Gastrocnemius medialis (tissue), 4 donors: ENCODE measurements around the gene ZFAND6. TPM values are rescaled to one million over a fixed set of nuclear protein-coding genes. Genes with fewer than 3 reads are reported as not detected.
"Not testable (repeated sequence)": the region's sequence is repeated elsewhere in the genome, so short reads cannot be mapped to it uniquely, and the experiment has no call there.

Experiments used
- ATAC-seq, 2 donors: fragments of 150-250 bp; one replicate each; pipeline ENCODE4 v1.9.1; 2016
- DNase-seq, 2 donors: peaks; one replicate each; pipeline ENCODE4 v3.0.0-alpha.2; 2019
- H3K27ac ChIP-seq, 4 donors: fragments of 200-600 bp; sonication (generic); 1 replicate in 1 of 4; 2 replicates in 3 of 4; pipeline ENCODE4 v1.5.1; 2016 to 2018; ENCODE audit warnings: mild to moderate bottlenecking in 2 of 4, moderate library complexity in 1 of 4
- H3K27me3 ChIP-seq, 3 donors: fragments of 200-600 bp; sonication (generic) in 2 of 3; 1 replicate in 1 of 3; 2 replicates in 2 of 3; pipeline versions ENCODE4 v1.5.1 to v1.6.0; 2016 to 2019; ENCODE audit warnings: mild to moderate bottlenecking in 1 of 3, moderate library complexity in 1 of 3
- H3K36me3 ChIP-seq, 2 donors: fragments of 200-600 bp; sonication (generic) in 1 of 2; one replicate each; pipeline ENCODE4 v1.5.1; 2017 to 2018
- H3K4me1 ChIP-seq, 2 donors: fragments of 200-600 bp; sonication (generic) in 1 of 2; one replicate each; pipeline ENCODE4 v1.5.1; 2016 to 2017; ENCODE audit warnings: mild to moderate bottlenecking in 2 of 2
- H3K4me3 ChIP-seq, 4 donors: fragments of 200-600 bp; sonication (generic) in 3 of 4; 1 replicate in 1 of 4; 2 replicates in 3 of 4; pipeline ENCODE4 v1.5.1; 2016 to 2019; ENCODE audit warnings: mild to moderate bottlenecking in 2 of 4
- H3K9me3 ChIP-seq, 3 donors: fragments of 200-600 bp; sonication (generic) in 2 of 3; 1 replicate in 1 of 3; 2 replicates in 2 of 3; pipeline ENCODE4 v1.5.1; 2016 to 2019
- POLR2A ChIP-seq, 2 donors: fragments of 450-650 bp; IDR thresholded peaks; one replicate each; pipeline ENCODE4 v1.6.1; 2017; ENCODE audit warnings: antibody characterized with exemption in 2 of 2, mild to moderate bottlenecking in 2 of 2, moderate library complexity in 2 of 2
- in situ Hi-C, 4 donors: fragments of 200-750 bp; cut with MboI; loops; one replicate each; pipeline versions ENCODE4 v1.15.0 to v1.8.0; 2017; ENCODE audit warnings: low sequenced_read_pairs in 4 of 4
- intact Hi-C: fragments of 100-400 bp; cut with DNase I; formaldehyde crosslinking; loops from one replicate; pipeline ENCODE4 v1.15.1; 2023; ENCODE audit warnings: low total_unique reads
- total RNA-seq, 4 donors: library from RNA; depleted of rRNA; stranded (reverse); fragments of >200 nt; gene quantifications; one replicate each; pipeline versions ENCODE4 v1.1.0 to v1.2.3, GENCODE V29; 2016
- TF ChIP-seq, protein P1 (sequence below), 5 experiments: fragments of 450-650 bp in 3 of 5; fragments of 200-600 bp in 2 of 5; sonication (generic) in 2 of 5; IDR thresholded peaks in 4 of 5; conservative IDR thresholded peaks in 1 of 5; 1 replicate in 4 of 5; 2 replicates in 1 of 5; pipeline ENCODE4 v1.5.1; 2016 to 2019; ENCODE audit warnings: antibody characterized with exemption in 5 of 5, mild to moderate bottlenecking in 3 of 5, moderate library complexity in 3 of 5

The ZFAND6 gene
- total RNA-seq, 4 donors from 2014 or later: 95.4 to 196 (median 146) TPM

DNA sequence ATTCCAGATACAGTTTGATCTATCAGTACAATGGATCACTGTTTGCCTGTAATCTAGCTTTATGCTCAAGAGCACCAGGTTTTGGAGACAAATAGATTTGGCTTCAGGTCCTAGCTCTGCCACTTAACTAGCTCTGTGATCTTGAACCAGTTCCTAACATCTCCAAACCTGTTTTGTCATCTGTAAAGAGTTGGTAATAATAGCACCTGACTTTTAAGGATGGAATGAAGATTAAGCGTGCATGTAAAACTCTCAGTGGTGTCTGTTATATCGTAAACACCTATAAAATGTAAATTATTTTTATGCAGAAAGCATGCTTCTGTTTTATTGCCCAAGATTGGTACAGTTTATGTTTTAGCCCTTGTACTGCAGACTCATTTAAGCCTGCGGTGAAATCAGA is 36.5 kb downstream of the ZFAND6 start:
- ATAC-seq (peak in 1 of 2 donors; percentile 46), DNase-seq (no peak)
- in situ Hi-C loops: no loop called here
- peak overlapping the region in 1 of 4 donors; percentile 66 for H3K27ac ChIP-seq
- no peaks in the 10 kb centered on the region for H3K27me3 ChIP-seq
- no peaks in the 10 kb centered on the region for H3K36me3 ChIP-seq
- H3K4me1 ChIP-seq: peaks cover 36 to 49% of the 10 kb centered on the region in 2 donors
- no peak overlapping the region for H3K4me3 ChIP-seq
- no peak for TF ChIP-seq POLR2A (IDR thresholded peaks at IDR 0.05)
- TF ChIP-seq, protein P1, sequence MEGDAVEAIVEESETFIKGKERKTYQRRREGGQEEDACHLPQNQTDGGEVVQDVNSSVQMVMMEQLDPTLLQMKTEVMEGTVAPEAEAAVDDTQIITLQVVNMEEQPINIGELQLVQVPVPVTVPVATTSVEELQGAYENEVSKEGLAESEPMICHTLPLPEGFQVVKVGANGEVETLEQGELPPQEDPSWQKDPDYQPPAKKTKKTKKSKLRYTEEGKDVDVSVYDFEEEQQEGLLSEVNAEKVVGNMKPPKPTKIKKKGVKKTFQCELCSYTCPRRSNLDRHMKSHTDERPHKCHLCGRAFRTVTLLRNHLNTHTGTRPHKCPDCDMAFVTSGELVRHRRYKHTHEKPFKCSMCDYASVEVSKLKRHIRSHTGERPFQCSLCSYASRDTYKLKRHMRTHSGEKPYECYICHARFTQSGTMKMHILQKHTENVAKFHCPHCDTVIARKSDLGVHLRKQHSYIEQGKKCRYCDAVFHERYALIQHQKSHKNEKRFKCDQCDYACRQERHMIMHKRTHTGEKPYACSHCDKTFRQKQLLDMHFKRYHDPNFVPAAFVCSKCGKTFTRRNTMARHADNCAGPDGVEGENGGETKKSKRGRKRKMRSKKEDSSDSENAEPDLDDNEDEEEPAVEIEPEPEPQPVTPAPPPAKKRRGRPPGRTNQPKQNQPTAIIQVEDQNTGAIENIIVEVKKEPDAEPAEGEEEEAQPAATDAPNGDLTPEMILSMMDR (IDR thresholded peaks at IDR 0.05 in 4 of 5, conservative IDR thresholded peaks at IDR 0.05 in 1 of 5): no peak
- H3K9me3 ChIP-seq: no peaks in the 10 kb centered on the region
- intact Hi-C loops: loop anchor here (5.0 kb wide), 1 partner anchor 34 kb away; no protein-coding TSS in a partner anchor

DNA sequence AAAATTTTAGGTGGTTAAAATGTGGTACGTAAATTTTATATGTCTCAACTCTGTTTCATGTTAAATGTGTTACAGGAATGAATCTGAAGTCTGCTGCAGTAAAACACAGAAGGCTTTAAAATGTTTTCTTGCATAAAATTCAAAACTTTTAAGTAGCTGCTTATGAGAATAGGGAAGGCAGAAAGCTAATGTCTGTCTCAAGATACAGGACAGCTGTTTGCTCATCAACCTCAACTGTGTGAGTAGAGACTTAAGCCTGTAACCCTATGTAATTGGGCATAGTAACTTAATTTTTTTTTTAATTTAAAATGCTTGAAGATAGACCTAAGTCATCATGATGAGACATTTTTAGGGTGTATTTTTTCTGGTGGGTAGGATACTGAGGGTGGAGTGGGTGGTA is 38.9 kb downstream of the ZFAND6 start:
- H3K4me1 ChIP-seq: peaks cover 41 to 56% of the 10 kb centered on the region in 2 donors
- no peaks in the 10 kb centered on the region for H3K27me3 ChIP-seq
- intact Hi-C loops: loop anchor here (5.0 kb wide), 1 partner anchor 36 kb away; no protein-coding TSS in a partner anchor
- in situ Hi-C loops: no loop called here
- no peaks in the 10 kb centered on the region for H3K36me3 ChIP-seq
- DNase-seq: no peak
- H3K27ac ChIP-seq: no peak overlapping the region
- ATAC-seq: no peak
- H3K9me3 ChIP-seq: no peaks in the 10 kb centered on the region
- TF ChIP-seq, protein P1 (IDR thresholded peaks at IDR 0.05 in 4 of 5, conservative IDR thresholded peaks at IDR 0.05 in 1 of 5): no peak
- no peak for TF ChIP-seq POLR2A (IDR thresholded peaks at IDR 0.05)
- no peak overlapping the region for H3K4me3 ChIP-seq

DNA sequence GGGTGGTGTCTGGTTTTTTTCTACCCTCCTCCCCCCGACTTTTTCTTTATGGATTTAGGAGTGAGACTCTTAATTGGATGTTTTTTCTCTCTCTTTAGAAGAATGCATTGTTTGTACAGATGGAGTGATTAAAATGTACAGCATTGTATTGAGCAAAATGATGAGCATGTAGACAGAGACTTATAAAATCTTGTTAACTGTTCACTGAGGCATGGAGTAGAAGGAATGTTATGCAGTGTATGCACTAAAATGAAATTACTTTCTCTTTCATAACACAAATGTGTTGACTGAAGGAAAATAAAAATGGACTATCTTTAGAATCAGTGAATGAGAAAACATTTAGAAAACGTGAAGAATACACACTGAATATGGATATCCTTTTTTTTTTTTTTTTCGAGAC is 39.8 kb downstream of the ZFAND6 start:
- intact Hi-C loops: loop anchor here (5.0 kb wide), 1 partner anchor 37 kb away; no protein-coding TSS in a partner anchor

DNA sequence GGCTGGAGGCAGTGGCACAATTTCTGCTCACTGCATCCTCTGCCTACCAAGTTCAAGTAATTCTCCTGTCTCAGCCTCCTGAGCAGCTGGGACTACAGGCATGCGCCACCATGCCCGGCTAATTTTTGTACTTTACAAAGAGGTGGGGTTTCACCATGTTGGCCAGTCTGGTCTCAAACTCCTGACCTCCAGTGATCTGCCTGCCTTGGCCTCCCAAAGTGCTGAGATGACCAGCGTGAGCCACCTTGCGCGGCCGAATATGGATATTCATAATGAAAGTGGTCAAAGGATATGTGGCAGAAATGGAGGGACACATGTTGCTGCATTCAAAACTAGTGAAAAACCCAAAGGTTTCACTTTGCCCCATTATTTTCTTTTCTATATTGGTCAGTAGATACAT is 40.2 kb downstream of the ZFAND6 start:
- ATAC-seq, H3K36me3 ChIP-seq, DNase-seq, H3K27me3 ChIP-seq, in situ Hi-C loops, H3K9me3 ChIP-seq, H3K4me3 ChIP-seq, H3K27ac ChIP-seq: not testable (repeated sequence)
- intact Hi-C loops: loop anchor here (5.0 kb wide), 1 partner anchor 37 kb away; no protein-coding TSS in a partner anchor
- peaks cover 40 to 50% of the 10 kb centered on the region in 2 donors for H3K4me1 ChIP-seq

More for the DNA sequence above, 39.8 kb downstream of the ZFAND6 start:
- DNase-seq: no peak
- Histone ChIP-seq H3K27me3 (no peaks in the 10 kb centered on the region), H3K4me3 (no peak overlapping the region), H3K9me3 (no peaks in the 10 kb centered on the region), H3K27ac (no peak overlapping the region), H3K4me1 (peaks cover 43 to 54% of the 10 kb centered on the region in 2 donors), H3K36me3 (no peaks in the 10 kb centered on the region)
- in situ Hi-C loops: no loop called here
- no peak for TF ChIP-seq POLR2A (IDR thresholded peaks at IDR 0.05)
- TF ChIP-seq, protein P1 (IDR thresholded peaks at IDR 0.05 in 4 of 5, conservative IDR thresholded peaks at IDR 0.05 in 1 of 5): no peak
- ATAC-seq: no peak

DNA sequence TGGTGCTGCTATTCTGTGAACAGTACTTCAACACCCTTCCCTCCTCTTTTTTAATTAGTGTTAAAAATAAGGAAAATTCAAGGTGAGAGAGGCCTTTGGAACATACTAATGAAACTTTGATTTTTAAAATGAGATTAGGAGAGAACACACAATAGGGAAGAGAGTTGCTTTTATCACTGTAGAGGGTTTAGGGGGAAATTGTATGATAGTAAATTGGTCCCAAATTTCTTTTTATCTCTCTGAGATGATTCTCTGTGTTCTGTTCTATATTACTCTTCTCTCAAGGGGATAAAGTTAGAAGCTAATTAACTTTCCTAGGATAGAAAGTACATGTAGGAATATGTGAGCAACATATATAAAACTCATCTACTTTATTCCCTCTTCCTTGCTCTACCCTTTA is 40.8 kb downstream of the ZFAND6 start:
- Histone ChIP-seq H3K4me3 (no peak overlapping the region), H3K9me3 (no peaks in the 10 kb centered on the region), H3K27me3 (no peaks in the 10 kb centered on the region), H3K27ac (no peak overlapping the region), H3K36me3 (no peaks in the 10 kb centered on the region), H3K4me1 (peaks cover 40 to 46% of the 10 kb centered on the region in 2 donors)
- ATAC-seq: no peak
- DNase-seq: no peak
- no peak for TF ChIP-seq POLR2A (IDR thresholded peaks at IDR 0.05)
- TF ChIP-seq, protein P1 (IDR thresholded peaks at IDR 0.05 in 4 of 5, conservative IDR thresholded peaks at IDR 0.05 in 1 of 5): no peak
- in situ Hi-C loops: no loop called here
- intact Hi-C loops: no loop called here
